ENCODE results near the gene LSAMP. TPM values are rescaled to one million over a fixed set of nuclear protein-coding genes. Genes with fewer than 3 reads are reported as not detected.

The LSAMP gene
- total RNA-seq, 1 experiment from 2014 or later = not detected

DNA sequence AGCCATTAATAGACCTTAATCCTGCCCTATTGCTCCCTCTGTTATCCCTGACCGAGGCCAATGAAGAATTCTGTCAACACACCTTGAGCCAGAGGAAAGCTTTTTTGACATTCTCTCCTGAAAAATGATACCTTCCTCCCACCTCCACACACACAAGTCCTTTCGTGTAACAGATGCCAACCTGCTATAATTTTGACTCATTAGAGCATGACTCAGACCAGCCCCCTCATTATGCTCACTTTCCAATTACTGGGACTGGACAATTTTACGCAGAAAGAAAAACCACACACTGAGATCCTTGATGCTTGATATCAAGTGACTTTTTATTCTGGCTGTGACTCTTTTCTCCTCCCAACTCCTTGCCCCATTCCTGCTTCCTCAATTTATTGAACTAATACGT is 50.9 kb downstream of the LSAMP start:
- H3K27ac Mint-ChIP-seq (ENCODE audit: low read depth, unreplicated experiment) = no peak overlapping the region
- no peaks in the 10 kb centered on the region for H3K36me3 Mint-ChIP-seq (ENCODE audit: insufficient read depth, unreplicated experiment)
- TF ChIP-seq, protein P1, sequence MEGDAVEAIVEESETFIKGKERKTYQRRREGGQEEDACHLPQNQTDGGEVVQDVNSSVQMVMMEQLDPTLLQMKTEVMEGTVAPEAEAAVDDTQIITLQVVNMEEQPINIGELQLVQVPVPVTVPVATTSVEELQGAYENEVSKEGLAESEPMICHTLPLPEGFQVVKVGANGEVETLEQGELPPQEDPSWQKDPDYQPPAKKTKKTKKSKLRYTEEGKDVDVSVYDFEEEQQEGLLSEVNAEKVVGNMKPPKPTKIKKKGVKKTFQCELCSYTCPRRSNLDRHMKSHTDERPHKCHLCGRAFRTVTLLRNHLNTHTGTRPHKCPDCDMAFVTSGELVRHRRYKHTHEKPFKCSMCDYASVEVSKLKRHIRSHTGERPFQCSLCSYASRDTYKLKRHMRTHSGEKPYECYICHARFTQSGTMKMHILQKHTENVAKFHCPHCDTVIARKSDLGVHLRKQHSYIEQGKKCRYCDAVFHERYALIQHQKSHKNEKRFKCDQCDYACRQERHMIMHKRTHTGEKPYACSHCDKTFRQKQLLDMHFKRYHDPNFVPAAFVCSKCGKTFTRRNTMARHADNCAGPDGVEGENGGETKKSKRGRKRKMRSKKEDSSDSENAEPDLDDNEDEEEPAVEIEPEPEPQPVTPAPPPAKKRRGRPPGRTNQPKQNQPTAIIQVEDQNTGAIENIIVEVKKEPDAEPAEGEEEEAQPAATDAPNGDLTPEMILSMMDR (IDR thresholded peaks at IDR 0.05; ENCODE audit: unreplicated experiment) = no peak
- DNase-seq (ENCODE audit: unreplicated experiment) = peak; percentile 13
- H3K27me3 Mint-ChIP-seq (ENCODE audit: insufficient read depth, unreplicated experiment) = peaks cover 43% of the 10 kb centered on the region
- no peaks in the 10 kb centered on the region for H3K4me1 Mint-ChIP-seq (ENCODE audit: insufficient read depth, unreplicated experiment)
- no peaks in the 10 kb centered on the region for H3K9me3 Mint-ChIP-seq (ENCODE audit: unreplicated experiment)
- POLR2A ChIA-PET = no interaction called here
- H3K4me3 Mint-ChIP-seq (ENCODE audit: unreplicated experiment) = no peak overlapping the region
- CTCF ChIA-PET = interaction anchor here (1.1 kb wide), 1 partner anchor 364 kb away, joined by 3 read pairs; no protein-coding TSS in a partner anchor
- BruUV-seq (replicated peaks) = no TSS peak
- intact Hi-C loops (cut with micrococcal nuclease) = no loop called here

DNA sequence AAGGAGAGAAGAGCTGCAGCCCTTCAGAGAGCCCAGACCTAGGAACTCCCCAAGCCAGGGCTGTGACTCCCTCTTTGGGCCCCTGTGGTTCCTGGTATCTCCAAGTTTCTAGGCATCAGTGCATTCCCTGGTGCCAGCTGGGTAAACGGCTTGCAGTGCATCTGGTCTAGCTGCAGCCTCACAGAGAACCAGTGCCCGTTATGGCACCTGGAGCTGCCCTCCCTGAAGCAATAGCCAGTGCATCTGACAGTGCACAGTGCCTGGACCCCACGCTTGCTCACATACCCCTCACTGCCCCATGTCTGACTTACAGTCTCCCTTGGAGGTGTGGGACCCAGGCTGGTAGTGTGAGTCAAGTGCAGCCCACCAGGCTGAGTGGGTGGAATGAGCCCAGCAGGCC is 52.1 kb downstream of the LSAMP start:
- TF ChIP-seq, protein P1 (IDR thresholded peaks at IDR 0.05; ENCODE audit: unreplicated experiment) = no peak
- H3K36me3 Mint-ChIP-seq (ENCODE audit: insufficient read depth, unreplicated experiment) = no peaks in the 10 kb centered on the region
- no TSS peak for BruUV-seq (replicated peaks)
- no peak overlapping the region for H3K27ac Mint-ChIP-seq (ENCODE audit: low read depth, unreplicated experiment)
- H3K4me3 Mint-ChIP-seq (ENCODE audit: unreplicated experiment) = no peak overlapping the region
- H3K9me3 Mint-ChIP-seq (ENCODE audit: unreplicated experiment) = no peaks in the 10 kb centered on the region
- CTCF ChIA-PET = no interaction called here
- no peaks in the 10 kb centered on the region for H3K4me1 Mint-ChIP-seq (ENCODE audit: insufficient read depth, unreplicated experiment)
- DNase-seq (ENCODE audit: unreplicated experiment) = no peak
- POLR2A ChIA-PET = no interaction called here
- H3K27me3 Mint-ChIP-seq (ENCODE audit: insufficient read depth, unreplicated experiment) = peaks cover 34% of the 10 kb centered on the region
- intact Hi-C loops (cut with micrococcal nuclease) = no loop called here

DNA sequence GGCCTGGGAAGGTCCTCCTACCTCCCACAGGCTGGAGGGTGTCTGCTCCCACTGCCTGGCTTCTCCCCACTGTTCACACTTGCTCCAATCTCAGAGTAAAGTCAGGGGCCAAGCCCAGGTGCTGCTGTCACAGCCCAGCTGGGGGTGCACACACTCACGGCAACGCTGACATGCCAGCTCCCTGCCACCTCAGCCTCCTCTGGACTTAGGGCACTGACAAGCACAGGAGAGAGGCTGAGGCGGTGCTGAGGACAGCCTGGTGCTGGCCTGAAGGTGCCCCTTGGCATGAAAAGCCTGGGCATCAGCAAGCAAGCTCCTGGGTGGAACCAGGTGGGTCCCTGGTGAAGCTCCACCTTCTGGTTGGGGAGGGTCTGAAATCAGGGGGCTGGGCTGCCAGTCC is 53.0 kb downstream of the LSAMP start:
- Mint-ChIP-seq H3K27ac (ENCODE audit: low read depth, unreplicated experiment) (no peak overlapping the region), H3K27me3 (ENCODE audit: insufficient read depth, unreplicated experiment) (peaks cover 43% of the 10 kb centered on the region), H3K4me1 (ENCODE audit: insufficient read depth, unreplicated experiment) (no peaks in the 10 kb centered on the region), H3K9me3 (ENCODE audit: unreplicated experiment) (no peaks in the 10 kb centered on the region), H3K4me3 (ENCODE audit: unreplicated experiment) (no peak overlapping the region), H3K36me3 (ENCODE audit: insufficient read depth, unreplicated experiment) (peaks cover 6% of the 10 kb centered on the region)
- TF ChIP-seq, protein P1 (IDR thresholded peaks at IDR 0.05; ENCODE audit: unreplicated experiment) = no peak
- ChIA-PET CTCF (interaction anchor here (0.5 to 0.6 kb wide), 2 partner anchors 90 to 508 kb away, joined by 3 to 4 read pairs; no protein-coding TSS in a partner anchor), POLR2A (no interaction called here)
- DNase-seq (ENCODE audit: unreplicated experiment) = no peak
- intact Hi-C loops (cut with micrococcal nuclease) = no loop called here
- BruUV-seq (replicated peaks) = no TSS peak

DNA sequence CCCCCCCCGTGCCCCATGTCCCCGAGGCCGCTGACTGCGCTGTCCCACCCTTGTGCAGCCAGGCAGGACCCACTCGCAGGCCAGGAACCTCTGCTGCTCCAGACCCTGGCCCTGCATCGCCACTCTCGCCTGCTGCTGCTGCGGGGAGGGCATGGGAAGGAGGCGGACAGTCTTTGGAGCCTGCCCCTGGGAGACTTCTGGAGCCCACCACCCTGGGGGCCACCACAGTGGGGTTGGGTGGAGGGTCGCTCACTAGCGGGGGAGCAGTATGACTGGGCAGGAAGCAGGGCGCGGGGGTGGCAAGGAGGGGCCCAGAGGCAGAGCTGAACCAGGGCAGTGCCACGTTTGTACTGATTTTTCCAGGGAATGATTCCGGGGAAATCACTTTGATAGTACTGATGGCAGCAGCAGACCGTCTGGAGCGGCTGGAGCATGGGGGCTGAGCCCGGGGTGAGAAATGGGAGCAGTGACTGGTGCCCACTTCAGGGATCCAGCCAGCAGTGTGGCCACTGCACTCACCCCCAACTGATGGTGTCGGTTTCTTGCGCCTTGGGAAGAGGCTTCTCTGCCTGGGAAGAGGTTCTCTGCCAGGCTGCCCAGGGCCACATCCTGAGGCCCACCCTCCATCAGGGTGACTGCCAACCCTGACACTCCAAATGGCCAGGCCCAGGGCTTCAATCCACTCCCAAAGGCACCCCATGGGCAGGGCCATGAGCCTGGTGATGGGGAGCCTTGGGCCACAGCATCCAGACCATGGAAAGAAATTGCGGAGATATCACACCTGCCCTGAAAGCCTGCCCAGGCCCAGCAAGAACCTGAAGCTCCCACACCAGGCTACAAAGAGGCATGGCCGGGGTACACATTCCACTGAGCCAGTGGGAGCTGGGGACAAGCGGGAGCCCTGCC is 53.7 kb downstream of the LSAMP start:
- BruUV-seq (replicated peaks) = no TSS peak
- ChIA-PET POLR2A (interaction anchor here (0.6 kb wide), 1 partner anchor 292 kb away, joined by 4 read pairs; no protein-coding TSS in a partner anchor), CTCF (interaction anchor here (0.6 kb wide), 1 partner anchor 508 kb away, joined by 4 read pairs; no protein-coding TSS in a partner anchor)
- Mint-ChIP-seq H3K36me3 (ENCODE audit: insufficient read depth, unreplicated experiment) (peaks cover 6% of the 10 kb centered on the region), H3K4me1 (ENCODE audit: insufficient read depth, unreplicated experiment) (no peaks in the 10 kb centered on the region), H3K9me3 (ENCODE audit: unreplicated experiment) (no peaks in the 10 kb centered on the region), H3K27ac (ENCODE audit: low read depth, unreplicated experiment) (no peak overlapping the region), H3K27me3 (ENCODE audit: insufficient read depth, unreplicated experiment) (peaks cover 43% of the 10 kb centered on the region), H3K4me3 (ENCODE audit: unreplicated experiment) (no peak overlapping the region)
- intact Hi-C loops (cut with micrococcal nuclease) = no loop called here
- no peak for DNase-seq (ENCODE audit: unreplicated experiment)
- TF ChIP-seq, protein P1 (IDR thresholded peaks at IDR 0.05; ENCODE audit: unreplicated experiment) = no peak

Measured in MCF 10A (cell line).